AG10803 (cell line): ENCODE data around the gene HIGD1B.

ENCODE experiments used
- DNase-seq: peaks from one replicate; pipeline ENCODE4 v3.0.0; 2010; ENCODE audit warnings: low read depth
- H3K4me3 ChIP-seq: 2 replicates; pipeline ENCODE4 v1.5.1; 2011; ENCODE audit warnings: mild to moderate bottlenecking, low read length, control low read depth
- TF ChIP-seq, protein P1 (sequence below): conservative IDR thresholded peaks from 2 replicates; pipeline ENCODE4 v1.5.1; 2011; ENCODE audit warnings: mild to moderate bottlenecking, low read length, control low read depth, inconsistent platforms

HIGD1B gene

DNA sequence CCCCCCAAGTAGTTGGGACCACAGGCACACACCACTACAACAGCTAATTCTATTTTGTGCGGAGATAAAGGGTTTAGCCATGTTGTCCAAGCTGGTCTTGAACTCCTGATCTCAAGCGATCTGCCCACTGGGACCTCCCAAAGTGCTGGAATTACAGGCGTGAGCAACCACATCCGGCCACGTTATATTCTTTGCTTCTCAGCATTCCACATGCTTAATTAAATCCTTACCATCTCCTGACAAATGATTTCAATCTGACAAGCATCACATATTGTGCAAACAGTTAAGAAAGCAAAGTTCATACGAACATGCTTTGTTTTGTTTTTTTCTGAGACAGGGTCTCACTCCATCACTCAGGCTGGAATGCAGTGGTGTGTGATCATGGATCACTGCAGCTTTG, 18.2 kb downstream of the HIGD1B start:
- H3K4me3 ChIP-seq, result no peak overlapping the region
- DNase-seq, result peak; percentile 91
- TF ChIP-seq, protein P1, sequence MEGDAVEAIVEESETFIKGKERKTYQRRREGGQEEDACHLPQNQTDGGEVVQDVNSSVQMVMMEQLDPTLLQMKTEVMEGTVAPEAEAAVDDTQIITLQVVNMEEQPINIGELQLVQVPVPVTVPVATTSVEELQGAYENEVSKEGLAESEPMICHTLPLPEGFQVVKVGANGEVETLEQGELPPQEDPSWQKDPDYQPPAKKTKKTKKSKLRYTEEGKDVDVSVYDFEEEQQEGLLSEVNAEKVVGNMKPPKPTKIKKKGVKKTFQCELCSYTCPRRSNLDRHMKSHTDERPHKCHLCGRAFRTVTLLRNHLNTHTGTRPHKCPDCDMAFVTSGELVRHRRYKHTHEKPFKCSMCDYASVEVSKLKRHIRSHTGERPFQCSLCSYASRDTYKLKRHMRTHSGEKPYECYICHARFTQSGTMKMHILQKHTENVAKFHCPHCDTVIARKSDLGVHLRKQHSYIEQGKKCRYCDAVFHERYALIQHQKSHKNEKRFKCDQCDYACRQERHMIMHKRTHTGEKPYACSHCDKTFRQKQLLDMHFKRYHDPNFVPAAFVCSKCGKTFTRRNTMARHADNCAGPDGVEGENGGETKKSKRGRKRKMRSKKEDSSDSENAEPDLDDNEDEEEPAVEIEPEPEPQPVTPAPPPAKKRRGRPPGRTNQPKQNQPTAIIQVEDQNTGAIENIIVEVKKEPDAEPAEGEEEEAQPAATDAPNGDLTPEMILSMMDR, result no peak; the same call in 1 of the 2 replicates

DNA sequence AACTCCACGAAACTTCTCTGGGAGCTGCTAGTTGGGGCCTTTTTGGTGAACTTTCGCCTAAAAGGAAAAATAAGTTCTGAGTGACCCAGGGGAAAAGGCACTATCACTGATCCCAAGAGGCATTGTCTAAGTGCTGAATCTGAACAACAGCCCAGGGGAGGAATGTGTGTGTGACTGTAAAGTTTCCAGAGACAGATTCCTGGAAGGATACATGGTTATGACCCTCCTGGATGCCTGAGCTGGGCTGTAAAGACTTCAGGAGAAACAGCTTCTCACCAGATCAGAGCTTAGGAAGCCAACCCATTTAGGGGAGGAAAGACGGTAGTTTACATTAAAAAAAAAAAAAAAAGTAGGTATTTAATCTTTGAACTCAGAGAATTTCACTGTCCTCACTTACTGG, 20.2 kb downstream of the HIGD1B start:
- TF ChIP-seq, protein P1, result no peak
- DNase-seq, result peak; percentile 52
- no peak overlapping the region for H3K4me3 ChIP-seq

DNA sequence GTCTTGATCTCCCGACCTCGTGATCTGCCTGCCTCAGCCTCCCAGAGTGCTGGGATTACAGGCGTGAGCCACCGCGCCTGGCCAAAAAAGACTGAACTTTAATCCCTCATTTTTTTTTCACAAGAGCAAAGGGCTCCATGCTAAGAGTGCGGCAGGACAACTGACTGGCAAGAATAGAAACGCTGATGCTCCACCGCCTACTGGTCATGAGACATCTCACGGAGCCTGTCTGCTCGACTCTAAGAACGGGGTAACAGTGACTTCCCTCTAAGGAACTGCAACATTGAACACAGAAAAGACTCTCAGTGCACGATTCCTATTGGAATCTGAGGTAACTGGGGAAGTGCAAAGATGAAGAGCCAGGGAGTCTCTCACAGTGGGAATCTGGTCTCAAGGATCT, 23.9 kb downstream of the HIGD1B start:
- TF ChIP-seq, protein P1, result no peak
- no peak for DNase-seq
- no peak overlapping the region for H3K4me3 ChIP-seq

DNA sequence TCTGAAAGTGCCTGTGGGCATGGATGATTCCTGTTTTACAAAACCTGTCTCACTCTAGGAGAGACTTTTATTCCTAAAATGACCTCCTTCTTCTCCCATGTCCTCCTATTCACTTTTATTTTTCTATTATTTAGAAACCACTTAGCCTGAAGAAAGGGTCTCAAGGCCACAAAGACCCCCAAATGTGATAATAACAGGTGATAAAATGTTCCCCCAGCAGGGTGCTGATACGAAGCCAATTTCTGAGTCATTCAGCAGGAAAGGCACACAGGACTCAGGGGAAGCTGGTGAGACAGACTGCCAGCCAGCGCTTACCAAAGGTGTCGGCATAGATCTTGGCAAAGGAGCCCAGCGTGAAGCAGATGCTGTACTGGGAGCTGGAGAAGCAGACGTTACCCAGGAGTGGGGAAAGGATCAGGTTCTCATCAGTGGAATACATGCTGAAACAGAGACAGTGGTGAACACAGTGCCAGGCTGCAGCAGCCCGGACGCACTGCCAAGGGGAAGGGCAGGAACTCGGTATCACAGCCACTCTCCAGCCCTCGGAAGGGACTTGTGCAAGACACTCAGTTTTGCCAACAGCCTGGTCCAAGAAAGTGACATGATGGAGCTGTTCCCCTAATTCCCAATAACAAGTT, 24.6 kb downstream of the HIGD1B start:
- TF ChIP-seq, protein P1, result no peak
- H3K4me3 ChIP-seq, result no peak overlapping the region
- DNase-seq, result peak; percentile 37

DNA sequence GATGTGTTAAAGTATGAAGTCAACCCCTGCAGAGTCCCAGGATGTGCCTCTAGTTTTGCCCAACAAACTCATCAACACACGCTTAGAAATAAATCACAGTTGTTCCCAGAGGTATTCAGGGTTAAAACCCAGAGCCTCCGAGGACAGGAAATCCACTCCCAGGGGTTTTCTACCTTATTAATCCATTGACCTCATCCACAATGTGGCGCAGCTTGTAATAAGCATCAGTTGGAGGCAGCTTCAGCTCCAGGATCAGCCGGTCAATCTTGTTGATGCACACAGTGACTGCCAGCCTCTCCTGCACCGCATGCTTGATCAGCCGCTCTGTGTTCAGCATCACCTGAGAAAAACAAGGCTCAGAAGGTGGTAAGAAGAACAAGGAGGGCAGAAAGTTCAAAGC, 28.1 kb downstream of the HIGD1B start:
- H3K4me3 ChIP-seq, result no peak overlapping the region
- DNase-seq, result no peak
- TF ChIP-seq, protein P1, result no peak

DNA sequence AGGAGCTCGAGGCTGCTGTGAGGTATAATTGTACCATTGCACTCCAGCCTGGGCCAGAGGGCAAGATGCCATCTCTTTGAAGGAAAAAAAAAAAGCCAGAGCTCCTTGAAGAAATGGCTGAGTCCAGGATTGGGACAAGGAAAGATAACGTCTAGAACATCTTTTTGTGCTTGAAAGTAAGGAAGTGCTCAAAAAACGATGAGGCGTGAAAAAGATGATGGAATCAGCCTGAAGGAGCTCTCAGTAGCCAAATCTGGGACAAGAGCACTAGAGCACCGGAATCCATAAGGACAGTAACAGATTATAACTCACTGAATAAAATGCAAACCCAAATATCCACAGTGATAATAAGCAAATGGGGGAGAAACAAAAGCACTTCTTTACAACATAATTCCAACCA, 29.4 kb downstream of the HIGD1B start:
- H3K4me3 ChIP-seq, result no peak overlapping the region
- TF ChIP-seq, protein P1, result no peak
- no peak for DNase-seq

DNA sequence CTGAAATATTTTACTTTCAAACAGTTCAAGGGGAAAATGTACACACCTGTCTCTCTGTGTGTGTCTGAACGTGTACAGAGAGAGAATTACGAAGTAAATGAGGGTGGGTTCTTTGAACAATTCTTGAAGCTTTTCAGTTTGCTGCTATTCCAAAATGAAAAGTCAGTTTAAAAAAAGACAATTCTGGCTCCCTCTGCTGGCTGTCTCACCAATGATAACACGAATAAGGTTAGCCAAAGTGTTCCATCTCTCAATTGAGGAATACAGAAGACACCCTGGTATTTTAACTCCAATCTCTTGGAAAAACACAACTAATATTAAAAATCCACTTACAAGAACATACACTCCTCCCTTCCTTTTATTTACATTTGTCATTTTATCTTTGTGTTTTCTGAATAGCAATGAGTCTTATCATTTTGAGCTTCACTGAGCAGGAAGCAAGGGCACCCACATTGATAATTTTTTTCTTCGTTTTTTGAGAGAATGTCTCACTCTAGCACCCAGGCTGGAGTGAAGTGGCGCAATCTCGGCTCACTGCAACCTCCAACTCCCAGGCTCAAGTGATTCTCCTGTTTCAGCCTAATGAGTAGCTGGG, 31.0 kb downstream of the HIGD1B start:
- H3K4me3 ChIP-seq, result no peak overlapping the region
- DNase-seq, result peak; percentile 48
- TF ChIP-seq, protein P1, result peak; percentile 80
